Bone marrow (tissue), 2 donors: ENCODE results near the gene GBP7.

ENCODE experiments used
- DNase-seq, 2 donors: peaks; one replicate each; lab custom pipeline; 2025; lab: John Stamatoyannopoulos, UW

Gene GBP7

GRCh38 chr1:89114662-89115061 is 61.1 kb downstream of the GBP7 start:
- DNase-seq = no peak

DNA sequence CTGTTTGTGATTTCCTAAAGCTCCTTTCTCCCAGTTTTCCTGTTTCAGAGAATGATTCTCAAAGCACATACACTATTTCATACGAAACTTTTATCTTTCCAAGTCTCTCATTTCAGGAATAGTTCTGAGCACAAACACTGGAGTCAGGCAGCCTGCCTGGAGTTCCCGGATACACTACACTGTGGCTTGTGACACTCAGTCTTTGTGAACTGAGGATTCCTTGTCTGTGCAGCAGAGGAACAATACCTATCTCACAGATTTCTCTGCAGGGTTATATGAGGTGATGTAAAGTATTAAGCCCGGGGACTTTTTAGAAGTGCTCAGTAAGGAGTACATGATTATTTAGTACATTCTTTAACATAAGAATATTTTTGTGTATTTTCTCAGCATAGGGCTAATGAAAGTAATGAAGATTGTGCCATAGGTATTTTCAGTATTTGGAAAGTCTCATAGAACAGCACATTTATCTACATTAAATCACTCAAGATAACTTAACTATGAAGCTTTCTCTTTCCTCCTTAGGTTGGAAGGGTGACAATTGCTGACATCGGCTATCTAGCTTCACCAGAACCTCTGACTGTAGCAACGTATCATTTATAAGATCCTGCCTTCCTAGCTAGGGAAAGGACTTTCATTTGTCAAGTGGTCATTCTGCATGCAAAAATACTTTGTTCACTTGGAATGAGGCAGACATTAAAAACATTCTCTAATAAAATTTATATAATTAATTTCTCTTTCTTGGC is 62.8 kb downstream of the GBP7 start:
- DNase-seq = no peak

GRCh38 chr1:89104687-89105086 is 71.1 kb downstream of the GBP7 start:
- DNase-seq = no peak

DNA sequence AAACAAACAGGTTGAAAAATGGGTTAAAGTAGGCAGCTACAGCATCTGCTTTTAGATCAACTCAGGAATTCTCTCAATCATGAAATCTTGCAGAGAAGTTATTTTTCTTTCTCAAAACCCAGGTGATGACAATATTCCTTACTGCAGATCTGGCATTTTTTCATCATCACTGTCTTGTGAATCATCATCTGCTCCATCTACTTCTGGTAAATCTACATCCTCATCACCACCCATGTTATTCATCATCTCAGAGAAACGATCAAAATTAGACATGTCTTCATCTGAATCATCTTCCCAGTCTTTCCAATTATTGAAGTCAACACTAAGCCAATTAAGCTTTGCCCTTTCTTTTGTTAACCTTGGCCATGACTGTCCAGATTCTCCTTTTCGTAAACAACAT is 71.7 kb downstream of the GBP7 start:
- no peak for DNase-seq

- DNase-seq = no peak
Measured at GRCh38 chr1:89102021-89102420, 73.8 kb downstream of the GBP7 start.

- no peak for DNase-seq
Measured at GRCh38 chr1:89100412-89100811, 75.4 kb downstream of the GBP7 start.

GRCh38 chr1:89098857-89099256 is 76.9 kb downstream of the GBP7 start:
- peak in 1 of 2 donors; percentile 28 for DNase-seq

DNA sequence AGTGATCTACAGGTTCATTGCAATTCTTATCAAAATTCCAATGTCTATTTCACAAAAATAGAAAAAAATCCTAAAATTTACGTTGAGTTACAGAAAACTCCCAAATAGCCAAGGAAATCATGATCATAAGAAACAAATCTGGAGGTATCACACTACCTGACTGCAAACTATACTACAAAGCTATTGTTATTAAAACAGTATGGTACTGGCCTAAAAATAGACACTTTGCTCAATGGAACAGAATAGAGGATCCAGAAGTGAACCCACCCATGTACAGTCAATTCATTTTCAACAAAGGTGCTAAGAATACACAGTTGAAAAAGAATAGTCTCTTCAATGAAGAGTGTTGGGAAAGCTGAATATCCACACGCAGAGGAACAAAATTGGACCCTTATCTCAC is 80.1 kb downstream of the GBP7 start:
- DNase-seq = no peak

GRCh38 chr1:89089962-89090361 is 85.8 kb downstream of the GBP7 start:
- no peak for DNase-seq

DNA sequence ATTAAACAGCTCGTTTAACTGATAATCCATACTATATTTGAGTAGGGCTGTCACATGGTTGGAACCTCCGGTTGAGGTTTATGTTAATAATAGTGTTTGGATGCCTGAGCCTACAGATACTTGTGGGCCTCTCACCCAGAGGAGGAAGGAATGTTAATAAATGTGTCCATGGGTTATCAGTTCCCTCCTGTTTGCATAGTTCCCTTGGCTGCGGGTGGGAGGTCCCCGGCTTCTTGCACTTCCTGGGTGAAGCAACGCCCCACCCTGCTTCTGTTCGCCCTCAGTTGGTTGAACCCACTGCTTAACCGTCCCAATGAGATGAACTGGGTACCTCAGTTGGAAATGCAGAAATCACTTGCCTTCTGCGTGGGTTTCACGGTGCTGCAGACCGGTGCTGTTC is 87.2 kb downstream of the GBP7 start:
- no peak for DNase-seq

GRCh38 chr1:89087241-89087640 is 88.6 kb downstream of the GBP7 start:
- no peak for DNase-seq

DNA sequence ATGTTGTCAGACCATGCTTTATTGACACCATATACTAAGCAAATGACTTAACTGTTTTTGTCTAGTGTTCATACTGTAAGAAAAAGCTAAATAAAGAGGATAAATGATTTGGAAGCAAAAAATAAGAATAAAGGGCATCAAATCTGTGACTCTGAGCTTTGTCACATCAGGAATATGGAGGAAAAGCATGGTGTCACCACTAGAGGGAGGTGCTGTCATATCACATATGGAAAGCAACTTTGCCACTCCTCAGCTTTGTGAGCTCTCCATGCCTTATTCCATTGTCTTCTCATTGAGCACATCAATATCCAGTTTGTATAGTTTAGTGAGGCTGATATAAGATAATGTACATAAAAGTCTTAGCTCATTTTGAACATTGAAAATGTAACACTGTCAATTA is 90.0 kb downstream of the GBP7 start:
- DNase-seq = peak in 1 of 2 donors; percentile 19
